ENCODE results near the gene SPAG16.

The SPAG16 gene

GRCh38 chr2:214038186-214038585 lies 753.9 kb downstream of the SPAG16 start:
- TF ChIP-seq ZBTB20 (tag by site-specific recombination; IDR thresholded peaks at IDR 0.05) = no peak
- no peak for TF ChIP-seq ZFP69B (tag by site-specific recombination; IDR thresholded peaks at IDR 0.05)
- no peak for TF ChIP-seq ZNF148 (tag by site-specific recombination; IDR thresholded peaks at IDR 0.05; ENCODE audit: borderline replicate concordance)
- TF ChIP-seq, protein P1, sequence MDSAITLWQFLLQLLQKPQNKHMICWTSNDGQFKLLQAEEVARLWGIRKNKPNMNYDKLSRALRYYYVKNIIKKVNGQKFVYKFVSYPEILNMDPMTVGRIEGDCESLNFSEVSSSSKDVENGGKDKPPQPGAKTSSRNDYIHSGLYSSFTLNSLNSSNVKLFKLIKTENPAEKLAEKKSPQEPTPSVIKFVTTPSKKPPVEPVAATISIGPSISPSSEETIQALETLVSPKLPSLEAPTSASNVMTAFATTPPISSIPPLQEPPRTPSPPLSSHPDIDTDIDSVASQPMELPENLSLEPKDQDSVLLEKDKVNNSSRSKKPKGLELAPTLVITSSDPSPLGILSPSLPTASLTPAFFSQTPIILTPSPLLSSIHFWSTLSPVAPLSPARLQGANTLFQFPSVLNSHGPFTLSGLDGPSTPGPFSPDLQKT (IDR thresholded peaks at IDR 0.05; ENCODE audit: borderline replicate concordance, low read depth, low read length) = no peak
- no peak for TF ChIP-seq ZNF366 (tag by site-specific recombination; conservative IDR thresholded peaks at IDR 0.05)
- no peak for TF ChIP-seq SETDB1 (IDR thresholded peaks at IDR 0.05; ENCODE audit: insufficient read length, low read length)
- TF ChIP-seq OSR2 (tag by site-specific recombination; IDR thresholded peaks at IDR 0.05) = no peak
- TF ChIP-seq, protein P2, sequence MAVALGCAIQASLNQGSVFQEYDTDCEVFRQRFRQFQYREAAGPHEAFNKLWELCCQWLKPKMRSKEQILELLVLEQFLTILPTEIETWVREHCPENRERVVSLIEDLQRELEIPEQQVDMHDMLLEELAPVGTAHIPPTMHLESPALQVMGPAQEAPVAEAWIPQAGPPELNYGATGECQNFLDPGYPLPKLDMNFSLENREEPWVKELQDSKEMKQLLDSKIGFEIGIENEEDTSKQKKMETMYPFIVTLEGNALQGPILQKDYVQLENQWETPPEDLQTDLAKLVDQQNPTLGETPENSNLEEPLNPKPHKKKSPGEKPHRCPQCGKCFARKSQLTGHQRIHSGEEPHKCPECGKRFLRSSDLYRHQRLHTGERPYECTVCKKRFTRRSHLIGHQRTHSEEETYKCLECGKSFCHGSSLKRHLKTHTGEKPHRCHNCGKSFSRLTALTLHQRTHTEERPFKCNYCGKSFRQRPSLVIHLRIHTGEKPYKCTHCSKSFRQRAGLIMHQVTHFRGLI (tag by site-specific recombination; IDR thresholded peaks at IDR 0.05) = no peak
- no peak for TF ChIP-seq ZNF18 (tag by site-specific recombination; IDR thresholded peaks at IDR 0.05)
- TF ChIP-seq SALL2 (tag by site-specific recombination; IDR thresholded peaks at IDR 0.05; ENCODE audit: borderline replicate concordance) = no peak
- Histone ChIP-seq H3K36me3 (ENCODE audit: control insufficient read depth in 2 of 2, insufficient read depth in 1 of 2, low read length in 2 of 2) (no peaks in the 10 kb centered on the region), H3K27ac (ENCODE audit: extremely low read depth, low read depth, low read length) (no peak overlapping the region), H3K4me1 (ENCODE audit: control insufficient read depth, insufficient read depth, low read length) (no peaks in the 10 kb centered on the region), H3K4me3 (ENCODE audit: low read depth, low read length) (no peak overlapping the region), H3K9me3 (ENCODE audit: control insufficient read depth, insufficient read depth, low read depth, low read length) (no peaks in the 10 kb centered on the region)
- ChIA-PET POLR2A (no interaction called here), CTCF (no interaction called here)

DNA sequence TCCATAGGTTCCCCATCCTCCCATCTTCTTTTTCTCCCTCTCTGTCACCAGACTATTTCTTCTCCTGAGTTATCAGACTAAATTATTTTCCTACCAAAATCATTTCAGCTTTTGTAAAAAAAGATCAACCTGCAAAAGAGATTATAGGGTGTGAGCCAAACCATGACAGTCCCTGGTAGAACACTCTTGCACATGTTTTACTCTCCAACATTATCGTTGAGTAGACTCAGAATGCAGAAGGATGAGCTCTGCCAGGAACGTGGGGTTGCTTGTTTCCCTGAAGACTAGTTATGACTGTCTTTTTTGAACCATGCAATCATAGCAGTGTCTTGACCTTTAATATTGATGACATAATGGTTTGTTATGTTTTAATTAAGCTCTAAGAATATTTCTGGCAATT lies 766.5 kb downstream of the SPAG16 start:
- H3K27ac ChIP-seq (ENCODE audit: extremely low read depth, low read depth, low read length) = no peak overlapping the region
- H3K4me3 ChIP-seq (ENCODE audit: low read depth, low read length) = no peak overlapping the region
- H3K36me3 ChIP-seq (ENCODE audit: control insufficient read depth in 2 of 2, insufficient read depth in 1 of 2, low read length in 2 of 2) = no peaks in the 10 kb centered on the region
- CTCF ChIA-PET = no interaction called here
- TF ChIP-seq, protein P3, sequence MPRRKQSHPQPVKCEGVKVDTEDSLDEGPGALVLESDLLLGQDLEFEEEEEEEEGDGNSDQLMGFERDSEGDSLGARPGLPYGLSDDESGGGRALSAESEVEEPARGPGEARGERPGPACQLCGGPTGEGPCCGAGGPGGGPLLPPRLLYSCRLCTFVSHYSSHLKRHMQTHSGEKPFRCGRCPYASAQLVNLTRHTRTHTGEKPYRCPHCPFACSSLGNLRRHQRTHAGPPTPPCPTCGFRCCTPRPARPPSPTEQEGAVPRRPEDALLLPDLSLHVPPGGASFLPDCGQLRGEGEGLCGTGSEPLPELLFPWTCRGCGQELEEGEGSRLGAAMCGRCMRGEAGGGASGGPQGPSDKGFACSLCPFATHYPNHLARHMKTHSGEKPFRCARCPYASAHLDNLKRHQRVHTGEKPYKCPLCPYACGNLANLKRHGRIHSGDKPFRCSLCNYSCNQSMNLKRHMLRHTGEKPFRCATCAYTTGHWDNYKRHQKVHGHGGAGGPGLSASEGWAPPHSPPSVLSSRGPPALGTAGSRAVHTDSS (tag by site-specific recombination; IDR thresholded peaks at IDR 0.05) = no peak
- POLR2A ChIA-PET = no interaction called here
- H3K4me1 ChIP-seq (ENCODE audit: control insufficient read depth, insufficient read depth, low read length) = no peaks in the 10 kb centered on the region
- no peaks in the 10 kb centered on the region for H3K9me3 ChIP-seq (ENCODE audit: control insufficient read depth, insufficient read depth, low read depth, low read length)

- no peak overlapping the region for H3K27ac ChIP-seq (ENCODE audit: extremely low read depth, low read depth, low read length)
- POLR2A ChIA-PET = no interaction called here
- CTCF ChIA-PET = no interaction called here
- TF ChIP-seq ZNF169 (tag by site-specific recombination; IDR thresholded peaks at IDR 0.05) (no peak), ZNF214 (tag by site-specific recombination; IDR thresholded peaks at IDR 0.05; ENCODE audit: borderline replicate concordance) (no peak), YY1 (tag by site-specific recombination; IDR thresholded peaks at IDR 0.05) (no peak), WT1 (tag by site-specific recombination; IDR thresholded peaks at IDR 0.05) (no peak), SCRT1 (tag by site-specific recombination; IDR thresholded peaks at IDR 0.05; ENCODE audit: borderline replicate concordance) (no peak), MZF1 (tag by site-specific recombination; IDR thresholded peaks at IDR 0.05; ENCODE audit: borderline replicate concordance) (no peak), ZNF76 (tag by site-specific recombination; IDR thresholded peaks at IDR 0.05; ENCODE audit: borderline replicate concordance, low read depth) (no peak), SALL2 (tag by site-specific recombination; IDR thresholded peaks at IDR 0.05; ENCODE audit: borderline replicate concordance) (no peak), BCL6B (tag by site-specific recombination; IDR thresholded peaks at IDR 0.05) (no peak), KLF16 (tag by site-specific recombination; IDR thresholded peaks at IDR 0.05) (no peak), ZNF830 (tag by site-specific recombination; IDR thresholded peaks at IDR 0.05; ENCODE audit: low read depth) (no peak)
Measured at GRCh38 chr2:214051585-214051984, 767.3 kb downstream of the SPAG16 start.

More at GRCh38 chr2:214051585-214051984, 767.3 kb downstream of the SPAG16 start:
- Histone ChIP-seq H3K4me1 (ENCODE audit: control insufficient read depth, insufficient read depth, low read length) (no peaks in the 10 kb centered on the region), H3K36me3 (ENCODE audit: control insufficient read depth in 2 of 2, insufficient read depth in 1 of 2, low read length in 2 of 2) (no peaks in the 10 kb centered on the region), H3K9me3 (ENCODE audit: control insufficient read depth, insufficient read depth, low read depth, low read length) (no peaks in the 10 kb centered on the region), H3K4me3 (ENCODE audit: low read depth, low read length) (no peak overlapping the region)
